A673 (cell line): ENCODE measurements around the gene DLGAP1.

Experiments
- EZH2 ChIP-seq: fragments of 200-600 bp; sonication (generic); IDR thresholded peaks from 2 replicates; pipeline ENCODE4 v1.6.1; 2017; ENCODE audit warnings: borderline replicate concordance, low read depth, mild to moderate bottlenecking, mixed read lengths, antibody characterized with exemption, low read length; ENCODE audit not compliant: poor library complexity, severe bottlenecking
- TF ChIP-seq, protein P1 (sequence below): fragments of 300-800, 200-600 bp; sonication (generic); conservative IDR thresholded peaks from 2 replicates; pipeline ENCODE4 v1.5.1; 2017; ENCODE audit warnings: low read depth, mild to moderate bottlenecking, antibody characterized with exemption, low read length, moderate library complexity, mixed read lengths

DNA sequence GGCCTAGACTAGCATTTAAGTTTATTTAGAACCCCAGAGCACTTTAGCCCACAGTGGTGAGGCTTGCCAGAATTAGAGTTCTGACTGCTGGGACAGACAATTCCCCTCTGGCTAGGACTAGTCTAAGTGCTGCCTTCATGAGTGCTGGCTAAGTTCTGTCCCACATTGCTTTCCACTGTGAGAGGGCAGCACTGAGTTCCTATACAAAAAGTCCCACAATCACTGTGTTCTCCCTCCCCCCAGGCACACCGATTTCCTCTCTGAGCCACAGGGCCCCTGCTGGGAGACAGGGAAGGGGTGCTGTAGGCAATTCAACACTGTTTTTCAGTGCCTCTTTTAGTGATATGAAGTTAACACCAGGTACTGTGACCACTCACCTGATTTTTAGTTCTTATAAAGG is 310.9 kb downstream of the DLGAP1 start:
- TF ChIP-seq, protein P1, sequence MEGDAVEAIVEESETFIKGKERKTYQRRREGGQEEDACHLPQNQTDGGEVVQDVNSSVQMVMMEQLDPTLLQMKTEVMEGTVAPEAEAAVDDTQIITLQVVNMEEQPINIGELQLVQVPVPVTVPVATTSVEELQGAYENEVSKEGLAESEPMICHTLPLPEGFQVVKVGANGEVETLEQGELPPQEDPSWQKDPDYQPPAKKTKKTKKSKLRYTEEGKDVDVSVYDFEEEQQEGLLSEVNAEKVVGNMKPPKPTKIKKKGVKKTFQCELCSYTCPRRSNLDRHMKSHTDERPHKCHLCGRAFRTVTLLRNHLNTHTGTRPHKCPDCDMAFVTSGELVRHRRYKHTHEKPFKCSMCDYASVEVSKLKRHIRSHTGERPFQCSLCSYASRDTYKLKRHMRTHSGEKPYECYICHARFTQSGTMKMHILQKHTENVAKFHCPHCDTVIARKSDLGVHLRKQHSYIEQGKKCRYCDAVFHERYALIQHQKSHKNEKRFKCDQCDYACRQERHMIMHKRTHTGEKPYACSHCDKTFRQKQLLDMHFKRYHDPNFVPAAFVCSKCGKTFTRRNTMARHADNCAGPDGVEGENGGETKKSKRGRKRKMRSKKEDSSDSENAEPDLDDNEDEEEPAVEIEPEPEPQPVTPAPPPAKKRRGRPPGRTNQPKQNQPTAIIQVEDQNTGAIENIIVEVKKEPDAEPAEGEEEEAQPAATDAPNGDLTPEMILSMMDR = 0 out of 2 replicates have a peak, but pooled peaks have one; percentile 25
- no peak for TF ChIP-seq EZH2
